ENCODE data around the gene TESPA1. TPM values are rescaled to one million over a fixed set of nuclear protein-coding genes. Genes with fewer than 3 reads are reported as not detected.

Gene TESPA1
- total and polyA plus RNA-seq, 7 donors = 0.08 to 0.87 (median 0.54) TPM; not detected in 2

- ATAC-seq = no peak
- no peak overlapping the region for H3K4me3 ChIP-seq
- no peak overlapping the region for H3K27ac ChIP-seq
- TF ChIP-seq CTCF (IDR thresholded peaks at IDR 0.05) = no peak
- no peak for DNase-seq
- intact Hi-C loops (cut with DNase I) = no loop called here
- no peaks in the 10 kb centered on the region for H3K4me1 ChIP-seq
- no peaks in the 10 kb centered on the region for H3K27me3 ChIP-seq (ENCODE audit: insufficient read depth in 3 of 3, low read length in 2 of 3)
- H3K9me3 ChIP-seq = no peaks in the 10 kb centered on the region
- 67 to 80% (median 75%) methylated on average over 3 of the region's 3 CpGs for WGBS, 3 donors
- no peaks in the 10 kb centered on the region for H3K36me3 ChIP-seq (ENCODE audit: insufficient read depth in 1 of 2, low read depth in 1 of 2)
Measured at GRCh38 chr12:54929998-54930397, 54.6 kb downstream of the TESPA1 start.

- 98 to 100% (median 100%) methylated on average over 1 of the region's 1 CpG for WGBS, 3 donors
- DNase-seq = no peak
- no peak for TF ChIP-seq CTCF (IDR thresholded peaks at IDR 0.05)
- intact Hi-C loops (cut with DNase I) = no loop called here
- H3K27ac ChIP-seq = no peak overlapping the region
- no peaks in the 10 kb centered on the region for H3K4me1 ChIP-seq
- no peak for ATAC-seq
- H3K4me3 ChIP-seq = no peak overlapping the region
- no peaks in the 10 kb centered on the region for H3K9me3 ChIP-seq
- no peaks in the 10 kb centered on the region for H3K36me3 ChIP-seq (ENCODE audit: insufficient read depth in 1 of 2, low read depth in 1 of 2)
- H3K27me3 ChIP-seq (ENCODE audit: insufficient read depth in 3 of 3, low read length in 2 of 3) = no peaks in the 10 kb centered on the region
Measured at GRCh38 chr12:54926246-54926645, 58.3 kb downstream of the TESPA1 start.

- no peak overlapping the region for H3K27ac ChIP-seq
- no peaks in the 10 kb centered on the region for H3K4me1 ChIP-seq
- H3K27me3 ChIP-seq (ENCODE audit: insufficient read depth in 3 of 3, low read length in 2 of 3) = no peaks in the 10 kb centered on the region
- H3K9me3 ChIP-seq = no peaks in the 10 kb centered on the region
- H3K36me3 ChIP-seq (ENCODE audit: insufficient read depth in 1 of 2, low read depth in 1 of 2) = no peaks in the 10 kb centered on the region
- TF ChIP-seq CTCF (IDR thresholded peaks at IDR 0.05) = no peak
- ATAC-seq = no peak
- 61 to 64% (median 63%) methylated on average over 8 of the region's 8 CpGs for WGBS, 3 donors
- intact Hi-C loops (cut with DNase I) = no loop called here
- no peak for DNase-seq
- H3K4me3 ChIP-seq = no peak overlapping the region
Measured at GRCh38 chr12:54924972-54925707, 59.4 kb downstream of the TESPA1 start.

GRCh38 chr12:54917001-54917488 lies 67.5 kb downstream of the TESPA1 start:
- no peaks in the 10 kb centered on the region for H3K36me3 ChIP-seq (ENCODE audit: insufficient read depth in 1 of 2, low read depth in 1 of 2)
- DNase-seq (no peak), ATAC-seq (no peak)
- no peaks in the 10 kb centered on the region for H3K4me1 ChIP-seq
- H3K9me3 ChIP-seq = no peaks in the 10 kb centered on the region
- no peak for TF ChIP-seq CTCF (IDR thresholded peaks at IDR 0.05)
- intact Hi-C loops (cut with DNase I) = no loop called here
- H3K4me3 ChIP-seq = no peak overlapping the region
- no peaks in the 10 kb centered on the region for H3K27me3 ChIP-seq (ENCODE audit: insufficient read depth in 3 of 3, low read length in 2 of 3)
- 86 to 87% (median 87%) methylated on average over 21 of the region's 21 CpGs for WGBS, 3 donors
- no peak overlapping the region for H3K27ac ChIP-seq

Other genes with a start within 250 kb of the TESPA1 start
- gene MUCL1, start 130.2 kb downstream of the TESPA1 start, total RNA-seq = not detected
- gene MUCL1, start 130.2 kb downstream of the TESPA1 start, polyA plus RNA-seq = not detected
- not detected for gene NEUROD4, start 35.2 kb upstream of the TESPA1 start, total RNA-seq
- not detected for gene NEUROD4, start 35.2 kb upstream of the TESPA1 start, polyA plus RNA-seq
- gene OR9K2, start 141.6 kb upstream of the TESPA1 start, total RNA-seq = not detected
- not detected for gene OR9K2, start 141.6 kb upstream of the TESPA1 start, polyA plus RNA-seq
- gene OR10A7, start 236.3 kb upstream of the TESPA1 start, total RNA-seq = not detected
- not detected for gene OR10A7, start 236.3 kb upstream of the TESPA1 start, polyA plus RNA-seq